NCI-H128 (cell line): ENCODE data around the gene RALGPS1.

Experiments
- DNase-seq: peaks from one replicate; lab custom pipeline; 2025; ENCODE audit not compliant: unreplicated experiment; lab: John Stamatoyannopoulos, UW

RALGPS1 gene

GRCh38 chr9:127214421-127215267 is 300.1 kb downstream of the RALGPS1 start:
- DNase-seq = peak; percentile 52

- no peak for DNase-seq
These were observed 301.0 kb downstream of the RALGPS1 start for GRCh38 chr9:127215268-127216209.

- no peak for DNase-seq
These were observed 301.8 kb downstream of the RALGPS1 start for GRCh38 chr9:127216210-127216887.

- no peak for DNase-seq
These were observed 302.3 kb downstream of the RALGPS1 start for GRCh38 chr9:127216888-127217217.

GRCh38 chr9:127218818-127219217 is 304.2 kb downstream of the RALGPS1 start:
- DNase-seq = no peak

- no peak for DNase-seq
These were observed 304.9 kb downstream of the RALGPS1 start for GRCh38 chr9:127219520-127219919.

- no peak for DNase-seq
These were observed 307.1 kb downstream of the RALGPS1 start for GRCh38 chr9:127221695-127222094.

- DNase-seq = no peak
These were observed 308.0 kb downstream of the RALGPS1 start for GRCh38 chr9:127222388-127223095.

- no peak for DNase-seq
These were observed 308.7 kb downstream of the RALGPS1 start for GRCh38 chr9:127223266-127223665.

- no peak for DNase-seq
These were observed 309.2 kb downstream of the RALGPS1 start for GRCh38 chr9:127223810-127224177.

GRCh38 chr9:127224178-127224882 is 309.7 kb downstream of the RALGPS1 start:
- peak; percentile 82 for DNase-seq

GRCh38 chr9:127224883-127225739 is 310.5 kb downstream of the RALGPS1 start:
- peak; percentile 76 for DNase-seq

- no peak for DNase-seq
These were observed 311.4 kb downstream of the RALGPS1 start for GRCh38 chr9:127225801-127226625.

GRCh38 chr9:127229691-127230417 is 315.3 kb downstream of the RALGPS1 start:
- DNase-seq = no peak

- no peak for DNase-seq
These were observed 317.1 kb downstream of the RALGPS1 start for GRCh38 chr9:127231666-127232065.

- DNase-seq = no peak
These were observed 318.4 kb downstream of the RALGPS1 start for GRCh38 chr9:127232833-127233549.

- no peak for DNase-seq
These were observed 319.0 kb downstream of the RALGPS1 start for GRCh38 chr9:127233550-127233949.
